A673 (cell line): Measurements from ENCODE around the gene DLX1. TPM values are rescaled to one million over a fixed set of nuclear protein-coding genes. Genes with fewer than 3 reads are reported as not detected.

Source experiments
- BruUV-seq: library from RNA; stranded (reverse); fragments of 400-500 nt; replicated peaks from 2 replicates; lab custom pipeline; 2021; lab: Mats Ljungman, UMichigan
- CTCF ChIA-PET: fragments of 300-600 bp; sonication (Branson Sonifier 250); formaldehyde crosslinking; loops from one replicate; lab custom pipeline; 2022; ENCODE audit warnings: antibody characterized with exemption; lab: Charles Lee
- POLR2A ChIA-PET: fragments of 300-600 bp; sonication (Branson Sonifier 250); formaldehyde crosslinking; loops from one replicate; lab custom pipeline; 2022; ENCODE audit warnings: antibody characterized with exemption; ENCODE audit not compliant: low non-redundant PET; lab: Charles Lee
- DNase-seq: peaks from one replicate; pipeline ENCODE4 v3.0.0-alpha.2; 2015; ENCODE audit warnings: low spot score
- H3K27ac ChIP-seq: fragments of 200-600 bp; sonication (generic); 2 replicates; pipeline ENCODE4 v1.5.1; 2016; ENCODE audit warnings: mixed run types, low read depth, mild to moderate bottlenecking, mixed read lengths, antibody characterized with exemption, low read length; ENCODE audit not compliant: poor library complexity, severe bottlenecking
- H3K27me3 ChIP-seq: fragments of 200-600 bp; sonication (generic); replicated peaks from 2 replicates; pipeline ENCODE4 v1.6.1; 2017; ENCODE audit warnings: mixed run types, low read depth, mild to moderate bottlenecking, mixed read lengths, antibody characterized with exemption, low read length; ENCODE audit not compliant: insufficient read depth, poor library complexity
- H3K36me3 ChIP-seq: fragments of 200-600 bp; sonication (generic); 2 replicates; pipeline ENCODE4 v1.6.1; 2016; ENCODE audit warnings: mixed run types, mild to moderate bottlenecking, mixed read lengths, antibody characterized with exemption, low read length; ENCODE audit not compliant: insufficient read depth, poor library complexity, severe bottlenecking
- H3K4me1 ChIP-seq: fragments of 200-600 bp; sonication (generic); 2 replicates; pipeline ENCODE4 v1.6.1; 2017; ENCODE audit warnings: mixed run types, mild to moderate bottlenecking, mixed read lengths, antibody characterized with exemption, low read length; ENCODE audit not compliant: insufficient read depth, poor library complexity, severe bottlenecking
- H3K4me3 ChIP-seq: fragments of 200-600 bp; sonication (generic); 2 replicates; pipeline ENCODE4 v1.5.1; 2016; ENCODE audit warnings: low read depth, mixed run types, mild to moderate bottlenecking, mixed read lengths, low read length; ENCODE audit not compliant: poor library complexity, severe bottlenecking
- H3K9me3 ChIP-seq: fragments of 200-600 bp; sonication (generic); 2 replicates; pipeline ENCODE4 v1.6.1; 2016; ENCODE audit warnings: mixed run types, low read depth, mild to moderate bottlenecking, mixed read lengths, antibody characterized with exemption, low read length; ENCODE audit not compliant: poor library complexity, severe bottlenecking
- EZH2 ChIP-seq: fragments of 200-600 bp; sonication (generic); IDR thresholded peaks from 2 replicates; pipeline ENCODE4 v1.6.1; 2017; ENCODE audit warnings: borderline replicate concordance, low read depth, mild to moderate bottlenecking, mixed read lengths, antibody characterized with exemption, low read length; ENCODE audit not compliant: poor library complexity, severe bottlenecking
- intact Hi-C: fragments of 100-400 bp; cut with micrococcal nuclease; formaldehyde crosslinking; loops from one replicate; pipeline ENCODE4 v1.10.0; 2022; ENCODE audit not compliant: unreplicated experiment
- total RNA-seq: library from RNA; stranded (reverse); gene quantifications from 2 replicates; pipeline ENCODE4 v1.2.3, GENCODE V29; 2021
- TF ChIP-seq, protein P1 (sequence below): fragments of 300-800, 200-600 bp; sonication (generic); conservative IDR thresholded peaks from 2 replicates; pipeline ENCODE4 v1.5.1; 2017; ENCODE audit warnings: low read depth, mild to moderate bottlenecking, antibody characterized with exemption, low read length, moderate library complexity, mixed read lengths

Gene DLX1
- total RNA-seq, 1 experiment from 2014 or later = 33.2 TPM

- Histone ChIP-seq H3K27ac (no peak overlapping the region), H3K27me3 (no peaks in the 10 kb centered on the region), H3K9me3 (no peaks in the 10 kb centered on the region), H3K4me3 (no peak overlapping the region), H3K4me1 (peaks cover 4% of the 10 kb centered on the region), H3K36me3 (no peaks in the 10 kb centered on the region)
- ChIA-PET CTCF (interaction anchor here (0.6 kb wide), 1 partner anchor 22 kb away, joined by 3 read pairs; no protein-coding TSS in a partner anchor), POLR2A (no interaction called here)
- BruUV-seq = no TSS peak
- intact Hi-C loops = no loop called here
- DNase-seq = no peak
- TF ChIP-seq, protein P1, sequence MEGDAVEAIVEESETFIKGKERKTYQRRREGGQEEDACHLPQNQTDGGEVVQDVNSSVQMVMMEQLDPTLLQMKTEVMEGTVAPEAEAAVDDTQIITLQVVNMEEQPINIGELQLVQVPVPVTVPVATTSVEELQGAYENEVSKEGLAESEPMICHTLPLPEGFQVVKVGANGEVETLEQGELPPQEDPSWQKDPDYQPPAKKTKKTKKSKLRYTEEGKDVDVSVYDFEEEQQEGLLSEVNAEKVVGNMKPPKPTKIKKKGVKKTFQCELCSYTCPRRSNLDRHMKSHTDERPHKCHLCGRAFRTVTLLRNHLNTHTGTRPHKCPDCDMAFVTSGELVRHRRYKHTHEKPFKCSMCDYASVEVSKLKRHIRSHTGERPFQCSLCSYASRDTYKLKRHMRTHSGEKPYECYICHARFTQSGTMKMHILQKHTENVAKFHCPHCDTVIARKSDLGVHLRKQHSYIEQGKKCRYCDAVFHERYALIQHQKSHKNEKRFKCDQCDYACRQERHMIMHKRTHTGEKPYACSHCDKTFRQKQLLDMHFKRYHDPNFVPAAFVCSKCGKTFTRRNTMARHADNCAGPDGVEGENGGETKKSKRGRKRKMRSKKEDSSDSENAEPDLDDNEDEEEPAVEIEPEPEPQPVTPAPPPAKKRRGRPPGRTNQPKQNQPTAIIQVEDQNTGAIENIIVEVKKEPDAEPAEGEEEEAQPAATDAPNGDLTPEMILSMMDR = no peak
- TF ChIP-seq EZH2 = no peak
These were observed 34.8 kb downstream of the DLX1 start for GRCh38 chr2:172120118-172120517.

- Histone ChIP-seq H3K4me3 (no peak overlapping the region), H3K4me1 (no peaks in the 10 kb centered on the region), H3K9me3 (no peaks in the 10 kb centered on the region), H3K27me3 (no peaks in the 10 kb centered on the region), H3K36me3 (no peaks in the 10 kb centered on the region), H3K27ac (no peak overlapping the region)
- TF ChIP-seq EZH2 = no peak
- no TSS peak for BruUV-seq
- ChIA-PET CTCF (interaction anchor here (0.6 to 1.7 kb wide), 2 partner anchors 15 to 1451 kb away, joined by 3 to 8 read pairs; no protein-coding TSS in a partner anchor), POLR2A (interaction anchor here (0.6 kb wide), 1 partner anchor 437 kb away, joined by 3 read pairs; no protein-coding TSS in a partner anchor)
- intact Hi-C loops = loop anchor here (5.0 kb wide), 2 partner anchors 339 to 531 kb away; no protein-coding TSS in a partner anchor
- no peak for DNase-seq
These were observed 43.2 kb downstream of the DLX1 start for GRCh38 chr2:172128484-172128883.

DNA sequence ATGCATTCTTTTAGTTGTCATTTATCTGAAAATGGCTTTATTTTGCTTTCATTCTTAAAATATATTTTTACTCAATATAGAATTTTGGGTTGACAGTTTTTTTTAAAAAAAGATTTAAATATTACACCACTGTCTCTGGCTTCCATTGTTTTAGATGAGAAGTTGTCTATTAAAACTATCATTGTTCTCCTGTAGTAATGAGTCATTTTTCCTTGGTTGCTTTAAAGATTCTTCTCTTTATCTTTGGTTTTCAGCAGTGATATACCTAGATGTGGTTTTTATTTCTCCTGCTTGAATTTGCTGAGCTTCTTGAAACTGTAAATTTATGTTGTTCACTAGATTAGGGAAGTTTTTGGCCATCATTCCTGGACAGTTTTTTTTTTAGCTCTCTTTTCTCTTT lies 44.1 kb downstream of the DLX1 start:
- Histone ChIP-seq H3K4me3 (no peak overlapping the region), H3K4me1 (no peaks in the 10 kb centered on the region), H3K27me3 (no peaks in the 10 kb centered on the region), H3K9me3 (no peaks in the 10 kb centered on the region), H3K36me3 (no peaks in the 10 kb centered on the region), H3K27ac (no peak overlapping the region)
- CTCF ChIA-PET = no interaction called here
- no TSS peak for BruUV-seq
- no peak for DNase-seq
- intact Hi-C loops = loop anchor here (5.0 kb wide), 2 partner anchors 338 to 532 kb away; no protein-coding TSS in a partner anchor
- TF ChIP-seq, protein P1 = no peak
- TF ChIP-seq EZH2 = no peak
- POLR2A ChIA-PET = interaction anchor here (0.6 kb wide), 1 partner anchor 438 kb away, joined by 3 read pairs; no protein-coding TSS in a partner anchor
